K562 (cell line): Measurements from ENCODE around the gene POMT2. TPM values are rescaled to one million over a fixed set of nuclear protein-coding genes. Genes with fewer than 3 reads are reported as not detected.
A peak's percentile ranks its signal among the peaks of the same experiment; 100 is the strongest.

ENCODE experiments used
- ATAC-seq: fragments of 200-7000 bp; cut with Tn5 transposase; 3 replicates; pipeline ENCODE4 v1.9.1; 2020; ENCODE audit warnings: moderate library complexity
- BruUV-seq: library from RNA; stranded (reverse); fragments of 400-500 nt; replicated peaks from 2 replicates; lab custom pipeline; 2021; lab: Mats Ljungman, UMichigan
- CTCF ChIA-PET: fragments of 300-600 bp; formaldehyde crosslinking; extraction: SDS; loops from one replicate; lab custom pipeline; 2021; ENCODE audit warnings: low intra/inter-chr PET ratio; lab: Yijun Ruan, JAX
- POLR2A ChIA-PET: fragments of 300-600, 350-650 bp; sonication (Branson Sonifier 250); formaldehyde crosslinking; extraction: SDS; loops from one replicate; lab custom pipeline; 2021; ENCODE audit warnings: antibody characterized with exemption, inconsistent platforms; lab: Yijun Ruan, JAX
- DNase-seq, 4 experiments: peaks; one replicate each; pipeline versions ENCODE4 v3.0.0 to v3.0.0-alpha.2; 2011 to 2018; ENCODE audit warnings: low spot score in 3 of 4, mixed read lengths in 3 of 4; ENCODE audit errors: extremely low read depth in 1 of 4
- FAIRE-seq: peaks from 2 replicates; lab custom pipeline; 2011; peaks lifted over from hg19 to GRCh38; lab: Jason Lieb, UNC
- H2AFZ ChIP-seq: 2 replicates; pipeline ENCODE4 v1.6.0; 2011; ENCODE audit warnings: low read depth, low read length, control low read depth, inconsistent platforms
- H3K27ac ChIP-seq: fragments of 200-600 bp; 3 replicates; pipeline ENCODE4 v1.8.0; 2011; ENCODE audit warnings: low read depth, mild to moderate bottlenecking, control low read depth, inconsistent platforms, low read length, moderate library complexity, mixed read lengths; ENCODE audit errors: extremely low read depth
- H3K27me3 ChIP-seq, 2 experiments: fragments of 300-600 bp in 1 of 2; 2 replicates in 1 of 2; 3 replicates in 1 of 2; pipeline versions ENCODE4 v1.6.0 to v1.8.0; 2011; ENCODE audit warnings: inconsistent platforms in 2 of 2, low read length in 2 of 2, mild to moderate bottlenecking in 1 of 2, mixed read lengths in 1 of 2, moderate library complexity in 1 of 2; ENCODE audit not compliant: control insufficient read depth in 2 of 2, insufficient read depth in 2 of 2
- H3K36me3 ChIP-seq: fragments of 300-600 bp; 3 replicates; pipeline ENCODE4 v1.8.0; 2011; ENCODE audit warnings: mild to moderate bottlenecking, low read length, inconsistent platforms; ENCODE audit not compliant: control insufficient read depth, insufficient read depth
- H3K4me1 ChIP-seq, 2 experiments: fragments of 200-600 bp in 1 of 2; replicated peaks in 1 of 2; 2 replicates in 1 of 2; 3 replicates in 1 of 2; pipeline versions ENCODE4 v1.5.1 to v1.8.0; 2011; ENCODE audit warnings: inconsistent platforms in 2 of 2, low read length in 2 of 2, mild to moderate bottlenecking in 1 of 2, mixed read lengths in 1 of 2, moderate library complexity in 1 of 2; ENCODE audit not compliant: control insufficient read depth in 2 of 2, insufficient read depth in 2 of 2
- H3K4me2 ChIP-seq: 2 replicates; pipeline ENCODE4 v1.6.1; 2011; ENCODE audit warnings: low read length, control low read depth, inconsistent platforms, mixed read lengths; ENCODE audit not compliant: insufficient read depth
- H3K4me3 ChIP-seq: fragments of 200-600 bp; sonication (generic), shearing (Covaris generic); 2 replicates; pipeline ENCODE4 v1.5.1; 2016; ENCODE audit warnings: control low read depth, inconsistent platforms
- H3K79me2 ChIP-seq: fragments of 200-600 bp; 3 replicates; pipeline ENCODE4 v1.8.0; 2011; ENCODE audit warnings: low read length, inconsistent platforms; ENCODE audit not compliant: control insufficient read depth, insufficient read depth
- H3K9ac ChIP-seq, 2 experiments: 2 replicates each; pipeline versions ENCODE4 v1.6.0 to v1.6.1; 2011; ENCODE audit warnings: low read depth in 2 of 2, low read length in 2 of 2, control low read depth in 1 of 2, inconsistent platforms in 1 of 2, mild to moderate bottlenecking in 1 of 2, mixed read lengths in 1 of 2; ENCODE audit not compliant: insufficient read depth in 1 of 2
- H3K9me1 ChIP-seq: one replicate; pipeline ENCODE4 v1.6.0; 2011; ENCODE audit warnings: inconsistent platforms, mild to moderate bottlenecking, low read length, moderate library complexity; ENCODE audit not compliant: control insufficient read depth, insufficient read depth
- H3K9me3 ChIP-seq: replicated peaks from 2 replicates; pipeline ENCODE4 v1.5.1; 2011; ENCODE audit warnings: low read depth, low read length, inconsistent platforms; ENCODE audit not compliant: control insufficient read depth, insufficient read depth
- H4K20me1 ChIP-seq: replicated peaks from 2 replicates; pipeline ENCODE4 v1.6.1; 2011; ENCODE audit warnings: low read length, inconsistent platforms, mixed read lengths; ENCODE audit not compliant: control insufficient read depth, insufficient read depth
- FOXO4 ChIP-seq: fragments of 450-650 bp; formaldehyde crosslinking; IDR thresholded peaks from 2 replicates; pipeline ENCODE4 v1.4.0; 2020; ENCODE audit warnings: mild to moderate bottlenecking, moderate library complexity
- HLTF ChIP-seq: fragments of 450-650 bp; IDR thresholded peaks from 2 replicates; pipeline ENCODE4 v1.6.1; 2016
- HNRNPK ChIP-seq: fragments of 200-400 bp; formaldehyde crosslinking; IDR thresholded peaks from one replicate; pipeline ENCODE4 v1.6.1; 2018; ENCODE audit warnings: mild to moderate bottlenecking, low read depth, low read length; ENCODE audit not compliant: poor library complexity, severe bottlenecking
- MCM3 ChIP-seq: fragments of 450-650 bp; IDR thresholded peaks from 2 replicates; pipeline ENCODE4 v1.6.1; 2016
- MIER1 ChIP-seq: fragments of 450-650 bp; IDR thresholded peaks from 2 replicates; pipeline ENCODE4 v1.6.1; 2016; ENCODE audit warnings: antibody characterized with exemption, mild to moderate bottlenecking, low read depth
- MLX ChIP-seq, 2 experiments: fragments of 450-650 bp in 1 of 2; sonication (generic) in 1 of 2; formaldehyde crosslinking; conservative IDR thresholded peaks; 2 replicates each; pipeline versions ENCODE4 v1.4.0 to v1.8.1; 2020 to 2022; ENCODE audit warnings: mild to moderate bottlenecking in 1 of 2, missing genetic modification reagents in 1 of 2
- NR4A1 ChIP-seq, 2 experiments: fragments of 250-450 bp in 1 of 2; fragments of 450-650 bp in 1 of 2; sonication (Bioruptor Pico) in 1 of 2; IDR thresholded peaks; 2 replicates each; pipeline versions ENCODE4 v1.4.0 to v1.6.1; 2016 to 2020; ENCODE audit warnings: mild to moderate bottlenecking in 2 of 2, missing compliant biosample characterization in 1 of 2, missing genetic modification characterization in 1 of 2, moderate library complexity in 1 of 2
- RBM34 ChIP-seq: fragments of 200-400 bp; formaldehyde crosslinking; IDR thresholded peaks from 2 replicates; pipeline ENCODE4 v1.6.1; 2018; ENCODE audit warnings: low read length, borderline replicate concordance; ENCODE audit not compliant: insufficient read depth
- TCF7 ChIP-seq: sonication (generic); IDR thresholded peaks from 2 replicates; pipeline ENCODE4 v1.6.1; 2016; ENCODE audit warnings: antibody characterized with exemption, borderline replicate concordance
- ZBTB11 ChIP-seq, 3 experiments: fragments of 200-800 bp in 1 of 3; fragments of 250-450 bp in 1 of 3; fragments of 450-650 bp in 1 of 3; sonication (Bioruptor Pico) in 1 of 3; sonication (Bioruptor generic) in 1 of 3; formaldehyde crosslinking in 1 of 3; IDR thresholded peaks; 2 replicates each; pipeline versions ENCODE4 v1.6.1 to v1.8.0; 2016 to 2022; ENCODE audit warnings: mild to moderate bottlenecking in 2 of 3, missing genetic modification characterization in 2 of 3, missing compliant biosample characterization in 1 of 3, moderate library complexity in 1 of 3
- ZNF511 ChIP-seq: sonication (generic); formaldehyde crosslinking; IDR thresholded peaks from 2 replicates; pipeline ENCODE4 v1.8.0; 2022; ENCODE audit warnings: mild to moderate bottlenecking, missing genetic modification reagents
- WGBS: fragments of 100-300 bp; shearing (Covaris generic); methylation state at CpG from one replicate; pipeline ENCODE4 v1.1.6; 2016; ENCODE audit warnings: low coverage, mixed read lengths; ENCODE audit not compliant: insufficient coverage; ENCODE audit errors: missing lambda C conversion rate; 5-methylcytosine and 5-hydroxymethylcytosine counted together
- in situ Hi-C: fragments of 300-500 bp; cut with MboI; formaldehyde crosslinking; loops from 4 replicates; pipeline ENCODE4 v1.15.0; 2018; ENCODE audit warnings: inconsistent platforms, mixed read lengths
- intact Hi-C: fragments of 100-400 bp; cut with micrococcal nuclease; formaldehyde crosslinking; loops from 2 replicates; pipeline ENCODE4 v1.14.2; 2022
- polyA plus RNA-seq, 8 experiments: library from polyadenylated mRNA; depleted of rRNA in 4 of 8; stranded (reverse) in 5 of 8; unstranded in 3 of 8; fragments of >200 nt; fragmentation: Nextera tagmentation in 2 of 8; fragmentation: Illumina TruSeq in 1 of 8; extraction: Ambion mirVana in 2 of 8; extraction: Trizol in 1 of 8; gene quantifications; 2 replicates each; pipeline versions ENCODE4 v1.2.1 to v1.2.3, GENCODE V29; 2011 to 2014; ENCODE audit warnings: inconsistent platforms in 1 of 8, missing spikeins in 1 of 8
- total RNA-seq, 7 experiments: library from RNA; depleted of rRNA in 6 of 7; stranded (reverse); fragments of >200 nt in 6 of 7; fragmentation: Illumina TruSeq in 2 of 7; extraction: Trizol in 2 of 7; gene quantifications; 2 replicates each; pipeline versions ENCODE4 v1.2.1 to v1.2.3, GENCODE V29; 2011 to 2021; ENCODE audit warnings: low replicate concordance in 1 of 7

POMT2 gene
- total and polyA plus RNA-seq, 9 of the 15 experiments (the other 6 are each of a cell fraction or from before 2014, with no cell fraction given): 0.39 to 16.6 (median 7.8) TPM

GRCh38 chr14:77240336-77240915 is 80.3 kb downstream of the POMT2 start:
- Histone ChIP-seq H3K36me3 (no peaks in the 10 kb centered on the region), H2AFZ (no peak overlapping the region), H3K9ac (no peak overlapping the region; a peak in 1 of 4 replicates), H3K9me3 (no peaks in the 10 kb centered on the region), H3K9me1 (no peaks in the 10 kb centered on the region), H3K79me2 (no peaks in the 10 kb centered on the region), H3K27me3 (peaks cover 0 to 12% of the 10 kb centered on the region in 2 experiments; a peak in 2 of 5 replicates), H3K4me3 (no peak overlapping the region), H3K4me1 (no peaks in the 10 kb centered on the region; a peak in 1 of 5 replicates), H3K4me2 (no peak overlapping the region), H4K20me1 (no peaks in the 10 kb centered on the region), H3K27ac (no peak overlapping the region)
- no TSS peak for BruUV-seq
- no peak for FAIRE-seq
- 2% methylated on average over 15 of the region's 15 CpGs for WGBS
- ChIA-PET POLR2A (no interaction called here), CTCF (no interaction called here)
- DNase-seq: no peak
- in situ Hi-C loops (no loop called here), intact Hi-C loops (no loop called here)
- peak; percentile 66 for ATAC-seq
- TF ChIP-seq RBM34: no peak
- TF ChIP-seq MCM3: no peak
- no peak for TF ChIP-seq NR4A1 (CRISPR knock-in tag; IDR thresholded peaks at IDR 0.05)
- TF ChIP-seq NR4A1 (tag; IDR thresholded peaks at IDR 0.05): no peak
- TF ChIP-seq TCF7: no peak
- TF ChIP-seq ZNF511 (CRISPR knock-in tag): no peak
- no peak for TF ChIP-seq MIER1
- TF ChIP-seq FOXO4 (CRISPR knock-in tag): no peak
- TF ChIP-seq MLX (CRISPR knock-in tag; conservative IDR thresholded peaks at IDR 0.05): no peak
- TF ChIP-seq HNRNPK: no peak
- TF ChIP-seq ZBTB11 (CRISPR knock-in tag; IDR thresholded peaks at IDR 0.05): no peak
- no peak for TF ChIP-seq HLTF
